Tibial nerve (tissue), 4 donors: ENCODE data around the gene FLRT3. TPM values are rescaled to one million over a fixed set of nuclear protein-coding genes. Genes with fewer than 3 reads are reported as not detected.

Experiments
- DNase-seq, 2 donors: peaks; one replicate each; pipeline ENCODE4 v3.0.0-alpha.2; 2019; ENCODE audit warnings: low spot score in 2 of 2
- H3K27ac ChIP-seq, 4 donors: fragments of 200-600 bp; sonication (generic) in 3 of 4; one replicate each; pipeline ENCODE4 v1.5.1; 2017 to 2019; ENCODE audit warnings: mild to moderate bottlenecking in 1 of 4
- H3K27me3 ChIP-seq, 2 donors: fragments of 200-600 bp; sonication (generic) in 1 of 2; one replicate each; pipeline versions ENCODE4 v1.5.1 to v1.6.0; 2017 to 2019
- H3K36me3 ChIP-seq, 3 donors: fragments of 200-600 bp; sonication (generic); one replicate each; pipeline ENCODE4 v1.5.1; 2018 to 2019
- H3K4me1 ChIP-seq, 4 donors: fragments of 200-600 bp; sonication (generic) in 3 of 4; one replicate each; pipeline ENCODE4 v1.5.1; 2017 to 2019
- H3K4me3 ChIP-seq, 4 donors: fragments of 200-600 bp; sonication (generic) in 3 of 4; one replicate each; pipeline ENCODE4 v1.5.1; 2017 to 2019; ENCODE audit warnings: mild to moderate bottlenecking in 1 of 4, moderate library complexity in 1 of 4
- H3K9me3 ChIP-seq, 4 donors: fragments of 200-600 bp; sonication (generic) in 3 of 4; one replicate each; pipeline ENCODE4 v1.5.1; 2017 to 2019
- EP300 ChIP-seq, 2 donors: sonication (generic); formaldehyde crosslinking; IDR thresholded peaks; one replicate each; pipeline ENCODE4 v1.6.1; 2017; ENCODE audit warnings: antibody characterized with exemption in 2 of 2, mild to moderate bottlenecking in 1 of 2
- POLR2A ChIP-seq, 2 donors: fragments of 450-650 bp; IDR thresholded peaks; one replicate each; pipeline ENCODE4 v1.6.1; 2017; ENCODE audit warnings: antibody characterized with exemption in 2 of 2, mild to moderate bottlenecking in 2 of 2, moderate library complexity in 2 of 2
- WGBS, 2 donors: methylation state at CpG; one replicate each; pipeline ENCODE4 v1.1.5; 2018; 5-methylcytosine and 5-hydroxymethylcytosine counted together
- total RNA-seq, 4 donors: library from RNA; depleted of rRNA; stranded (reverse); fragments of >200 nt; gene quantifications; one replicate each; pipeline ENCODE4 v1.1.0, GENCODE V29; 2016
- TF ChIP-seq, protein P1 (sequence below), 5 experiments: fragments of 200-600 bp in 3 of 5; fragments of 450-650 bp in 2 of 5; sonication (generic) in 3 of 5; IDR thresholded peaks; one replicate each; pipeline ENCODE4 v1.5.1; 2016 to 2019; ENCODE audit warnings: antibody characterized with exemption in 5 of 5, mild to moderate bottlenecking in 3 of 5, moderate library complexity in 2 of 5

FLRT3 gene
- total RNA-seq, 4 donors from 2014 or later: 8.7 to 26.7 (median 16.2) TPM

DNA sequence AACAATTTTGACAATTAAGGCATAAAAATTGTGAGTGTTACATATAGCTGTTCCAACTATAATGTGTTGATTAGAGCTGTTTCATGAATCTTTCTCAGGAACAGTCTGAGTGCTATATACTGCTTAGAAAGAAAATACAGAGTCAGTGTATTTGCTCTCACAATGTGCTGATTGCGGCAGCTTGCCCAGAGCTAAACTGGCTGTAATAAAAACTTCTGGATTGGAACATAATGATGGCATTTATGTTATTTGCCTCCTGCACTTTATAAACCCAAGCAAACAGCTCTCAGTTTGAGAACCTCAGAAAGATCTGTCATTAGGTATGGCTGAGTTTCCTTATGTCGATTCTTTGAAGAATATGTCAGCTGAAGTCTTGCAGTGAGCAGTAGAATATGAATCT is 29.5 kb downstream of the FLRT3 start:
- TF ChIP-seq POLR2A (IDR thresholded peaks at IDR 0.05): no peak
- TF ChIP-seq, protein P1, sequence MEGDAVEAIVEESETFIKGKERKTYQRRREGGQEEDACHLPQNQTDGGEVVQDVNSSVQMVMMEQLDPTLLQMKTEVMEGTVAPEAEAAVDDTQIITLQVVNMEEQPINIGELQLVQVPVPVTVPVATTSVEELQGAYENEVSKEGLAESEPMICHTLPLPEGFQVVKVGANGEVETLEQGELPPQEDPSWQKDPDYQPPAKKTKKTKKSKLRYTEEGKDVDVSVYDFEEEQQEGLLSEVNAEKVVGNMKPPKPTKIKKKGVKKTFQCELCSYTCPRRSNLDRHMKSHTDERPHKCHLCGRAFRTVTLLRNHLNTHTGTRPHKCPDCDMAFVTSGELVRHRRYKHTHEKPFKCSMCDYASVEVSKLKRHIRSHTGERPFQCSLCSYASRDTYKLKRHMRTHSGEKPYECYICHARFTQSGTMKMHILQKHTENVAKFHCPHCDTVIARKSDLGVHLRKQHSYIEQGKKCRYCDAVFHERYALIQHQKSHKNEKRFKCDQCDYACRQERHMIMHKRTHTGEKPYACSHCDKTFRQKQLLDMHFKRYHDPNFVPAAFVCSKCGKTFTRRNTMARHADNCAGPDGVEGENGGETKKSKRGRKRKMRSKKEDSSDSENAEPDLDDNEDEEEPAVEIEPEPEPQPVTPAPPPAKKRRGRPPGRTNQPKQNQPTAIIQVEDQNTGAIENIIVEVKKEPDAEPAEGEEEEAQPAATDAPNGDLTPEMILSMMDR (IDR thresholded peaks at IDR 0.05): no peak
- TF ChIP-seq EP300 (IDR thresholded peaks at IDR 0.05): no peak
- no peak for DNase-seq
- WGBS, 2 donors: 33 to 46% methylated on average over 2 of the region's 2 CpGs
- no peak overlapping the region for H3K4me3 ChIP-seq
- no peak overlapping the region for H3K27ac ChIP-seq
- H3K36me3 ChIP-seq: no peaks in the 10 kb centered on the region
- no peaks in the 10 kb centered on the region for H3K27me3 ChIP-seq
- H3K4me1 ChIP-seq: no peaks in the 10 kb centered on the region
- no peaks in the 10 kb centered on the region for H3K9me3 ChIP-seq

DNA sequence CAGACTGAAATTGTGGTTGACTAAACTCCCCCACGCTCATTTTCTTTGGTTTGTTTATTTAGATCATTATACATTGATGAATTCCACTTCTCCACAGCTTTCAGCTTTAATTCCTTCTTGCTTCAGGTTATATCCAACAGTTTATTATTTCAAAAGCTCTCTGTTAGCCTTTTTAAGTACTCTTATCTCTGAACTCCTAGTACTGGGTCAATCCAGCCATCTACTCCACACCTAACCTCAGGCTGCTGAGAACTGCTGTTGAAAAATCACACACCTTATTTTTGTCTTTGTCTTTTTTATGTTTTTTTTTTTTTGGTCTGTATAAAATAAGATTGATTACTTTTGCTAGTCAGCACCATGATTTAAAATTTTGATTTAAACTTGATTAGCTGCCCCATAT is 32.9 kb downstream of the FLRT3 start:
- H3K36me3 ChIP-seq: no peaks in the 10 kb centered on the region
- 93 to 95% methylated on average over 1 of the region's 1 CpG for WGBS, 2 donors
- peaks cover 0 to 7% (median 0%) of the 10 kb centered on the region in 4 donors for H3K9me3 ChIP-seq
- H3K4me3 ChIP-seq: no peak overlapping the region
- no peaks in the 10 kb centered on the region for H3K4me1 ChIP-seq
- H3K27me3 ChIP-seq: no peaks in the 10 kb centered on the region
- no peak for DNase-seq
- TF ChIP-seq EP300 (IDR thresholded peaks at IDR 0.05) (no peak), POLR2A (IDR thresholded peaks at IDR 0.05) (no peak)
- TF ChIP-seq, protein P1 (IDR thresholded peaks at IDR 0.05): no peak
- no peak overlapping the region for H3K27ac ChIP-seq

DNA sequence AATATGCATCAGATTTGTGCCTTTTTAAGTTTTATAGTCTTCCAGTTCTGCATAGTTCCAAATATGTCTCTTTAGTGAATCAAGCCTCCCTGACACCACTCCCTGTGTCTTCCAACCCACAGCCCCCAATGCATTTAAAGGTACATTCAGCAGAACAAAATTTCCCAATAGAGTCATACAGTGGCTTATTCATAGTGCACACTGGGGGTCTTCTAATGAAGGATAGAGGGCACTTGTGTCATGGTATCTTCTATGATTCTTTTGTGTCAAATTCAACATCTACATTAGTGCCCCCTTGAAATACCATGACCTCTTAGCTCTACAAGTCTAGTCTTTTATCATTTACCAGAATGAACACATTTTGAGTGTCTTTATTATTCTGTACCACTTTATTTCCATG is 33.8 kb downstream of the FLRT3 start:
- TF ChIP-seq, protein P1 (IDR thresholded peaks at IDR 0.05): no peak
- TF ChIP-seq EP300 (IDR thresholded peaks at IDR 0.05) (no peak), POLR2A (IDR thresholded peaks at IDR 0.05) (no peak)
- no peaks in the 10 kb centered on the region for H3K4me1 ChIP-seq
- no peaks in the 10 kb centered on the region for H3K27me3 ChIP-seq
- no peak overlapping the region for H3K27ac ChIP-seq
- no peak for DNase-seq
- H3K4me3 ChIP-seq: no peak overlapping the region
- peaks cover 0 to 7% (median 0%) of the 10 kb centered on the region in 4 donors for H3K9me3 ChIP-seq
- H3K36me3 ChIP-seq: no peaks in the 10 kb centered on the region

DNA sequence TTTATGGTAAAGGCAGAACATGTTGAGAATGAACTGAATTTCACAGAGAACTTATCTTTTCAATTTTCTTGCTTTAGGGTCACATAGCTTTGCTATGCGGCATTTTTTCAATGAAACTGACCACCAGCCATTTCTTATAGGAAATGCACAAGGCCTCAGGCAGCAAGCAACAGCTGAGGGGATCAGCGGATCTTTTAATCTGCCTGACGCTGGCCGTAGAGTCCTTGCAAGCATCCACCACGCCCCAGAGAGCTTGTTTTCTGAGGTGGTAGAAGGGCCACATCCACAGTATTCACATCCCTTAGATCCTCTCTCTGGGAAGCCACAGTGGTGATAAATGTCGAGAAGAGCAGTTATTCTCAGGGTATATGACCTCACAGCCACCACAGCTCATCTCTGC is 34.3 kb downstream of the FLRT3 start:
- Histone ChIP-seq H3K4me3 (no peak overlapping the region), H3K36me3 (no peaks in the 10 kb centered on the region), H3K27me3 (no peaks in the 10 kb centered on the region), H3K27ac (no peak overlapping the region), H3K9me3 (peaks cover 0 to 7% (median 0%) of the 10 kb centered on the region in 4 donors), H3K4me1 (no peaks in the 10 kb centered on the region)
- WGBS, 2 donors: 73 to 79% methylated on average over 6 of the region's 6 CpGs
- TF ChIP-seq EP300 (IDR thresholded peaks at IDR 0.05): no peak
- TF ChIP-seq, protein P1 (IDR thresholded peaks at IDR 0.05): no peak
- DNase-seq: no peak

DNA sequence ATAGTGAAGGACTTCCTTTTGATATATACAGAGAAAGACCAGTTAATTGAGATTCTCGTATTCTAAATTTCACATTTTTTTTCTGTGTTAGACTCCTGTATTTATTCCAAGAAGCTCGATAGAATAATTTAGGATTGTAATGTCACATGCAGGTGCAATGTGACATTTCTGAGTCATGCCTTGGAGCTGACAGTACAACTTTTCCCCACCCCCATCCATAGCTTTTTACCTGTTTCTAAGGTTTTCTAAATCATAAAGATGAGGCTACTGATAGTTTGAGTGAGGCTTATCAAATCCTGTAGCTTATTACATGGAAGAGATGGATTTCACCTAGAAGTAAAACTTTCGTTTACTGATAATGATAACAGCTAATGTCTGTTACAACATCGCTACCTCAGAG is 37.6 kb downstream of the FLRT3 start:
- DNase-seq: no peak
- Histone ChIP-seq H3K9me3 (peaks cover 0 to 7% (median 0%) of the 10 kb centered on the region in 4 donors), H3K4me1 (no peaks in the 10 kb centered on the region), H3K27me3 (no peaks in the 10 kb centered on the region), H3K36me3 (no peaks in the 10 kb centered on the region), H3K27ac (no peak overlapping the region), H3K4me3 (no peak overlapping the region)
- TF ChIP-seq EP300 (IDR thresholded peaks at IDR 0.05) (no peak), POLR2A (IDR thresholded peaks at IDR 0.05) (no peak)
- TF ChIP-seq, protein P1 (IDR thresholded peaks at IDR 0.05): no peak
- 90 to 93% methylated on average over 4 of the region's 4 CpGs for WGBS, 2 donors
